Right forelimb (tissue), 1 donor: ENCODE data around the gene MRPL44.

Experiments used
- DNase-seq: peaks from one replicate; pipeline ENCODE4 v3.0.0-alpha.2; 2018

Gene MRPL44

DNA sequence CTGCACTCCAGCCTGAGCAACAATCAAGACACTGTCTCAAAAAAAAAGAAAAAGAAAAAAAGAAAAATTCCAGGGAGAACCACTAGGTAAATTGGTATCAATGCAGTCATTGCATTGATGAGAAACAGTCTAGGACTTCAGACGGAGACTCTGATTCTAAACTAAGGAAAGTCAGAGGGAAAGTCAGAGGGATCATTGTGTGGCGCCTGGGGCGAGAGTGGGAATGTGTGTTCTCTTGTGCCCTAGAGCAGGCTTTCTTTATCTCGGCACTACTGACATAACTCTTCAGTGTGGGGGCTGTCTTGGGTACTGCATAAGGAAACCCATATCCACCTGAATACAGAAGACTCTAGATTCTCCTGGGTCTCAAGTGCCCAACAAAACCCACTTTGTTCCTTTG is 57.1 kb downstream of the MRPL44 start:
- no peak for DNase-seq

DNA sequence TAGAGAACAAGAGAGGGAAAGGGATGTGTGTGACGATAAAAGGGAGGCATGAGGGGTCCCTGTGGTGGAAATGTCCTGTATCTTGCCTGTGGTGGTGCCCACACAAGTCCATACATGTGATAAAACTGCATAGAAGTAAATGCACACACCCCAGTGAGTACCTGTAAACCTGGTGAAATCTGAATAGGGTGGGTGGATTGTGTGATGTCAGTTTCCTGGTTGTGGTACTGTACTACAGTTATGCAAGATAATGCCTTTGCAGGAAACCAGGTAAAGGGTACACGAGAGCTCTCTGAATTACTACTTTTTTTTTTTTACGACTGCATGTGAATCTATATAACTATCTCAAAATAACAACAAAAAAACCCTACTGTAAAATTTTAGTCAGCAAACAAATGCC is 59.7 kb downstream of the MRPL44 start:
- DNase-seq, result no peak
